Upper lobe of right lung (tissue), 1 donor: ENCODE data around the gene NMRK2. TPM values are rescaled to one million over a fixed set of nuclear protein-coding genes. Genes with fewer than 3 reads are reported as not detected.

ENCODE experiments used
- ATAC-seq: fragments of 200-7000 bp; cut with Tn5 transposase; one replicate; pipeline ENCODE4 v1.9.1; 2020; ENCODE audit warnings: mild to moderate bottlenecking, moderate library complexity
- DNase-seq: peaks from one replicate; pipeline ENCODE4 v3.0.0-alpha.2; 2020
- H3K27ac ChIP-seq: fragments of 200-600 bp; one replicate; pipeline ENCODE4 v1.8.0; 2022
- H3K27me3 ChIP-seq: fragments of 200-600 bp; one replicate; pipeline ENCODE4 v1.8.0; 2022; ENCODE audit warnings: mild to moderate bottlenecking
- H3K36me3 ChIP-seq: fragments of 200-600 bp; one replicate; pipeline ENCODE4 v1.8.0; 2022
- H3K4me1 ChIP-seq: fragments of 200-600 bp; one replicate; pipeline ENCODE4 v1.8.0; 2022
- H3K4me3 ChIP-seq: fragments of 200-600 bp; one replicate; pipeline ENCODE4 v1.8.0; 2022; ENCODE audit warnings: mild to moderate bottlenecking
- H3K9me3 ChIP-seq: fragments of 200-600 bp; one replicate; pipeline ENCODE4 v1.8.0; 2022
- CTCF ChIP-seq: fragments of 200-600 bp; IDR thresholded peaks from one replicate; pipeline ENCODE4 v1.8.0; 2022; ENCODE audit warnings: antibody characterized with exemption
- intact Hi-C: fragments of 100-400 bp; cut with DNase I; formaldehyde crosslinking; loops from one replicate; pipeline ENCODE4 v1.11.0; 2022
- total RNA-seq: library from RNA; stranded (reverse); fragmentation: NEBNext Ultra II Directional; extraction: Animal tissue kit (Norgen Biotek cat#: 25700); gene quantifications from one replicate; pipeline ENCODE4 v1.2.1, GENCODE V29; 2021
- donor health status: DM: no; HTN: yes; CAD: no; lungs with severe emphysema.

The NMRK2 gene
- total RNA-seq, 1 donor from 2014 or later: 1.6 TPM

GRCh38 chr19:3978145-3978544 is 45.3 kb downstream of the NMRK2 start:
- Histone ChIP-seq H3K4me1 (peaks cover 3% of the 10 kb centered on the region), H3K27me3 (no peaks in the 10 kb centered on the region), H3K27ac (no peak overlapping the region), H3K9me3 (no peaks in the 10 kb centered on the region), H3K4me3 (no peak overlapping the region), H3K36me3 (peaks cover 82% of the 10 kb centered on the region)
- no peak for TF ChIP-seq CTCF
- DNase-seq (no peak), ATAC-seq (no peak)
- intact Hi-C loops: no loop called here

DNA sequence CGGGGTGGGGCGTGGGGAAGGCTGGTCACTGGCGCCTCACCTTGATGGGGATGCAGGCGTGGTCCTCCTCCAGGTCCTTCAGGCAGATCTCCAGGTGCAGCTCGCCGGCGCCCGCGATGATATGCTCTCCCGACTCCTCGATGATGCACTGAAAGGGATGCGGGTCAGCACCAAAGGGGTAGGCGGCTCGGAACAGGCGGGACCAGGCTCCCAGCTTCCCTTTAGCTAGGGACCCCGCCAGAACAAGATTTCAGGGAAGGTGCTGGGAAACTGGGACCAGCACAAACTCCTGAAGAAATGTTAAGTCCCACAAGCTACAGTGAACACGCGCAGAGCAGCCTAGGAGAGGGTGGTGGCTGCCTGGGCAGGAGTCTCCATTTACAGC is 46.4 kb downstream of the NMRK2 start:
- H3K36me3 ChIP-seq: peaks cover 93% of the 10 kb centered on the region
- H3K27me3 ChIP-seq: no peaks in the 10 kb centered on the region
- H3K9me3 ChIP-seq: no peaks in the 10 kb centered on the region
- ATAC-seq (no peak), DNase-seq (no peak)
- intact Hi-C loops: no loop called here
- H3K4me3 ChIP-seq: no peak overlapping the region
- no peak for TF ChIP-seq CTCF
- no peak overlapping the region for H3K27ac ChIP-seq
- H3K4me1 ChIP-seq: peaks cover 12% of the 10 kb centered on the region

GRCh38 chr19:3979674-3980352 is 46.9 kb downstream of the NMRK2 start:
- intact Hi-C loops: no loop called here
- Histone ChIP-seq H3K9me3 (no peaks in the 10 kb centered on the region), H3K4me1 (peaks cover 12% of the 10 kb centered on the region), H3K27ac (no peak overlapping the region), H3K36me3 (peaks cover 93% of the 10 kb centered on the region), H3K27me3 (no peaks in the 10 kb centered on the region), H3K4me3 (no peak overlapping the region)
- no peak for ATAC-seq
- TF ChIP-seq CTCF: no peak
- DNase-seq: no peak

DNA sequence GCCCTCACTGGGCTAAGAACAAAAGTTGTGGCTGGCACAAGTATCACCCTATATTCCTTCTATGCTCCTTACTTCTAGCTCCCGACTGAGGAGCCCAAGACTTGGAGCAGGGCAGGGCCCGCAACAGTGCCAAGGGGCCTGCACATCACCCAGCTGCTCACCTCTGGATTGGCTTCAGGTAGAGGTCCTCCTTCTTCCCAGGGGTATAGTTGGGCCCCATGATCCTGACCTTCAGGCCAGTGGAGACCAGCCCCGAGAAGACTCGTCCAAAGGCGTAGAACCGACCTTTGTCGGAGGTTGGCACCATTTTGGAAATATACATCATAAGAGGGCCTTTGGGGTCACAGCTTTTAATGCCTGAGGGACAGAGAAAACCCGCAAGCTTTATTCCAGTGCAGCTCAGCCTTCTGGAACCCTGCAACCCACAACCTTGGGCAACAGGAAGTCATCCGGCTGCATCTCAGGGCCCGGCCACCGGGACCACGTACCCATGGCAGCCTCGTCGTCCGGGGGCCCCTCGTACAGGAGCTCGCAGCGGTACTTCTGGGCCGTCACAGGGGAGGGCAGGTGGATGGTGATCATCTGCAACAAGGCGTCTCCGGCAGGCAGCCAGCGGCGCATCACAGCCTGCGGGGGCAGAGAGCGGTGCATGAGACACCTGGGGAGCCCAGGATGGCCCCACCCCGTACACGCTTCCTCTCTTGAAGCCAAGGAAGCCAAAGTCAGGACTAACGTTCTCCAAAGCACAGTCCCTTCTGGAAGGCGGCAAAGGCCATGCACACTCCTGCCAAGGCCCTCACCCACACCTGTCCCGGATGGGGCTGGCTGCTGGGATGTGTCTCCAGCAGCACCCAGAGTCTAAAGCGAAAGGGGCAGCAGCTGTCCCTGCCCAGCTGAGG is 47.7 kb downstream of the NMRK2 start:
- intact Hi-C loops: no loop called here
- DNase-seq: no peak

DNA sequence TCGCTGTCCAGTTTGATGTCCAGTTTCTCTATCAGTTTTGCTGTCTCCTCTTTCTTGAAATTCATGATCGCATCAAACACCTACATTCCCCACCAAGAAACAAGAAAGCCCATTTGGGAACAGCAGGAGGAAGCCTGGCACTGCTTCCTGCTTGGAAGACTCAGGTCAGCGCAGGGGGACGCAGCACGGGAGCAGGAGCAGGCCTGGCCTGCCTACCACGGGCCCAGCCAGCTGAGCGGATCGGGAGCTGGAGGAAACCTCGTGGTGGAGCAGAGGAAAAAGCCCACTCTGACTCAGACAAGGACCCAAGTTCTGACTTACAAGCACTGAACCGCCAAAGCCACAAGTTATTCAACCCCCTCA is 48.5 kb downstream of the NMRK2 start:
- DNase-seq: no peak
- no peak overlapping the region for H3K4me3 ChIP-seq
- peaks cover 79% of the 10 kb centered on the region for H3K36me3 ChIP-seq
- H3K4me1 ChIP-seq: peaks cover 21% of the 10 kb centered on the region
- no peak for TF ChIP-seq CTCF
- H3K27me3 ChIP-seq: no peaks in the 10 kb centered on the region
- intact Hi-C loops: no loop called here
- no peak for ATAC-seq
- no peaks in the 10 kb centered on the region for H3K9me3 ChIP-seq
- H3K27ac ChIP-seq: no peak overlapping the region

More for the DNA sequence above, 47.7 kb downstream of the NMRK2 start:
- no peak for ATAC-seq
- H3K4me3 ChIP-seq: no peak overlapping the region
- no peaks in the 10 kb centered on the region for H3K27me3 ChIP-seq
- no peaks in the 10 kb centered on the region for H3K9me3 ChIP-seq
- H3K4me1 ChIP-seq: peaks cover 13% of the 10 kb centered on the region
- H3K27ac ChIP-seq: no peak overlapping the region
- peaks cover 86% of the 10 kb centered on the region for H3K36me3 ChIP-seq
- no peak for TF ChIP-seq CTCF
